PFSK-1 (cell line): ENCODE data around the gene PLXDC2.

Experiments used
- POLR2AphosphoS5 ChIP-seq: IDR thresholded peaks from 2 replicates; pipeline ENCODE4 v1.6.1; 2012; ENCODE audit warnings: low read depth, mild to moderate bottlenecking, control low read depth, low read length, moderate library complexity
- REST ChIP-seq, 2 experiments: IDR thresholded peaks; 2 replicates each; pipeline versions ENCODE4 v1.6.1 to v1.8.0; 2011 to 2012; ENCODE audit warnings: low read depth in 2 of 2, low read length in 2 of 2, control low read depth in 1 of 2, inconsistent platforms in 1 of 2, mild to moderate bottlenecking in 1 of 2, moderate library complexity in 1 of 2; ENCODE audit not compliant: insufficient read depth in 1 of 2
- TAF1 ChIP-seq: IDR thresholded peaks from 2 replicates; pipeline ENCODE4 v1.6.1; 2012; ENCODE audit warnings: low read length, control low read depth, borderline replicate concordance; ENCODE audit not compliant: insufficient read depth

GRCh38 chr10:20029523-20029922, 213.3 kb downstream of the PLXDC2 start:
- TF ChIP-seq REST (IDR thresholded peaks at IDR 0.05; ENCODE audit: insufficient read depth in 1 of 2, low read depth in 2 of 2, low read length in 2 of 2) (no peak), TAF1 (no peak), POLR2AphosphoS5 (no peak)
